Measurements from ENCODE around the gene SLC37A4. TPM values are rescaled to one million over a fixed set of nuclear protein-coding genes. Genes with fewer than 3 reads are reported as not detected.

SLC37A4 gene
- polyA plus RNA-seq (2011; rRNA removed) (14.1 and 21.4 TPM in 2 replicates), polyA minus RNA-seq (2011; rRNA and poly(A)+ RNA removed) (10.4 and 18.2 TPM in 2 replicates)

DNA sequence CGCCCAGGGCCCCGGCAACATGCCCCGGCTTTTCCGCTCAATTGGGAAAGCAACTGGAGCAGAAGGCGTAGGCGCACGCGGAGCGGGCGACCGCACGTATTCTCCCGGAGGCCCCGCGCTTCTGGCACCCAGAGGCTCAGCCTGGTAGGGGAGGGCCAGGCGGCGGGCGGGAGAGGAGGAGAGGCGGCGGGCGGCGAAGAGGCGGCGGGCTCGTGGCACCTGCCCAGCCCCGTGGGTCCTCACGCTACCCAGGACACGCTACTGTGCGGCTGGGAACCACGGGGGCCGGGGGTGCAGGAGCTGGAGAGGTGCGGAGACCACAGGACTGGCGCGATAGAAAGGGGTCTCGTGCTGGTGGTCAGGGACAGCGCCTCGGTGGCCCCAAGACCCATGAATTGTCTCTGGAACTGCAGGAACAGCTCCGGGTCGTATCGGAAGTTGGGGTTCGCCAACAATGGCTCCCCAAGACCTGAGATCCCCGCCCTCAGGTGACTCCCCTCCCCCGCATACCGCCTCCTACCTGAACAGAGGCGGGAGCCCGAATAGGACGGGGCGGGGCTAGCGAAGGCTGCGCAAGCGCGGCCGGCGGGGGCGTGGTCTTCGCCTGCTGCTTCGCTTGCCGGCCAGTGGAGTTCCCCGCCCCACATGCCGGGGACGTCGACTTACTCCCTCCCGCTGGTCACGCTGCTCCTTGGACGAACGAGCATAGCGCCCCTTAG lies at the start of gene SLC37A4:
Gene SLC37A4 (minus strand): TSS at position 549 of the 719 bp plus-strand sequence.
- peak; percentile 85 for DNase-seq (ENCODE audit: low read depth)
- peak; percentile 94 for TF ChIP-seq CTCF (IDR thresholded peaks at IDR 0.05; ENCODE audit: insufficient read depth, low read depth, low read length)
- Histone ChIP-seq H3K27me3 (ENCODE audit: control insufficient read depth, insufficient read depth, low read length) (no peaks in the 10 kb centered on the region), H3K36me3 (ENCODE audit: control insufficient read depth, insufficient read depth, low read length) (peaks cover 1% of the 10 kb centered on the region; the same call in 1 of the 2 replicates), H3K4me3 (ENCODE audit: low read depth, low read length) (peak within 1 kb of the TSS; percentile 90)
- POLR2A ChIA-PET: no interaction called here
- CTCF ChIA-PET: interaction anchor here (0.7 to 2.0 kb wide), 3 partner anchors 11 to 341 kb away, joined by 3 to 13 read pairs (median 6); partner anchors contain the start of genes RPS25 and TRAPPC4

- Histone ChIP-seq H3K36me3 (ENCODE audit: control insufficient read depth, insufficient read depth, low read length) (peaks cover 39% of the 10 kb centered on the region), H3K4me3 (ENCODE audit: low read depth, low read length) (no peak overlapping the region), H3K27me3 (ENCODE audit: control insufficient read depth, insufficient read depth, low read length) (no peaks in the 10 kb centered on the region)
- ChIA-PET CTCF (interaction anchor here (0.9 kb wide), 1 partner anchor 11 kb away, joined by 3 read pairs; the partner anchor contains the start of gene VPS11), POLR2A (no interaction called here)
- no peak for TF ChIP-seq CTCF (IDR thresholded peaks at IDR 0.05; ENCODE audit: insufficient read depth, low read depth, low read length)
- no peak for DNase-seq (ENCODE audit: low read depth)
Measured at GRCh38 chr11:119078675-119079420, 48.2 kb upstream of the SLC37A4 start.

DNA sequence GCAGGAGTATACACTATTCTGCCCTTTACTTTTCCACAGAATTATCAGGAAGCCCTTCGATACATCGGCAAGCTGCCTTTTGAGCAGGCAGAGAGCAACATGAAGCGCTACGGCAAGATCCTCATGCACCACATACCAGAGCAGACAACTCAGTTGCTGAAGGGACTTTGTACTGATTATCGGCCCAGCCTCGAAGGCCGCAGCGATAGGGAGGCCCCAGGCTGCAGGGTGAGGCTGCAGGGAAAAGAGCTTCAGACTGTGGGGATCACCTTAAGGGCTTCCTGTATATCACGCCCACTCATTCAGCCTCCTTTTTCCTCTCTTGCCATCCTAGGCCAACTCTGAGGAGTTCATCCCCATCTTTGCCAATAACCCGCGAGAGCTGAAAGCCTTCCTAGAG lies 47.2 kb upstream of the SLC37A4 start:
- no peak overlapping the region for H3K4me3 ChIP-seq (ENCODE audit: low read depth, low read length)
- CTCF ChIA-PET: no interaction called here
- H3K36me3 ChIP-seq (ENCODE audit: control insufficient read depth, insufficient read depth, low read length): peaks cover 48% of the 10 kb centered on the region
- H3K27me3 ChIP-seq (ENCODE audit: control insufficient read depth, insufficient read depth, low read length): no peaks in the 10 kb centered on the region
- DNase-seq (ENCODE audit: low read depth): no peak
- POLR2A ChIA-PET: no interaction called here
- no peak for TF ChIP-seq CTCF (IDR thresholded peaks at IDR 0.05; ENCODE audit: insufficient read depth, low read depth, low read length)

DNA sequence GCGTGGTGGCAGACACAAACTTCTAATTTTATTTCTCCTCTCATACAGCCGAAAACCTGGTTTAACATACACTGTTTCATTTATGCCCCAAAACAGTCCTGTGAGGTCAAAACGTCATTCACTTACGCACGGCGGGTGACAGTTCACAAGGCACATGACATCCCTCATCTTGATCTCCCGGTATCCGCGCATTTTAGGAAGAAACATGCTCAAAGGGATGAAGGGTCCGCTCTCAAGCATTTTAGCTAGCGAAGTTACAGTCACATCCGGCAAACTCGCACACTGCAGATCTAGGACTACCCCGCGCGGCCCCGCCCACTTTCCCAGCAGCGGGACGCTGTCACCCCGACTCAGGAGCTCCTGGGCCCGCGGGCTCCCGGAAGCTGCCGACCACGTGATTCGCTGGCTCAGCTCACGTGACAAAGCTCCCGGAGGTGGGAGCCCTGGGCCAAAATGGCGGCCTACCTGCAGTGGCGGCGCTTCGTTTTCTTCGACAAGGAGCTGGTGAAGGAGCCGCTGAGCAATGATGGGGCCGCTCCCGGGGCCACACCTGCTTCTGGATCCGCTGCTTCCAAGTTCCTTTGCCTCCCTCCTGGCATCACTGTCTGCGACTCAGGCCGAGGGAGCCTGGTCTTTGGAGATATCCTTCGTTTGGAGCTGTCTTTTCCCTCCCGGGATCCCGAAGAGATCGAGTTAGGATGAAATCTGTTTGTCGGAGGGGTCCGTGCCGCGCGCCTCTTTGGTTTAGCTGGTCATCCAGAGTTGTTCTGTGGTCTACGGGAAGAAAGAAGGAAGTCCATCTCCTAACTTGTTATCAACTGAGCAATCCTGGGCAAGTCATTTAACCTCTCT lies 36.9 kb upstream of the SLC37A4 start, which contains the start of gene VPS11:
Gene VPS11 (plus strand): TSS at position 448 of the 852 bp plus-strand sequence. CDS start 6 bp downstream, at position 454.
- CTCF ChIA-PET: interaction anchor here (0.5 to 2.3 kb wide), 6 partner anchors 12 to 254 kb away, joined by 3 to 6 read pairs (median 3); a partner anchor contains a TSS
- Histone ChIP-seq H3K4me3 (ENCODE audit: low read depth, low read length) (peak within 1 kb of the TSS; percentile 83), H3K27me3 (ENCODE audit: control insufficient read depth, insufficient read depth, low read length) (no peaks in the 10 kb centered on the region), H3K36me3 (ENCODE audit: control insufficient read depth, insufficient read depth, low read length) (peaks cover 10% of the 10 kb centered on the region)
- DNase-seq (ENCODE audit: low read depth): peak; percentile 79
- POLR2A ChIA-PET: interaction anchor here (0.9 to 1.2 kb wide), 2 partner anchors 17 to 28 kb away, joined by 3 to 26 read pairs; partner anchors contain the start of gene HMBS
- TF ChIP-seq CTCF (IDR thresholded peaks at IDR 0.05; ENCODE audit: insufficient read depth, low read depth, low read length): no peak
